GM21576 (cell line): ENCODE data around the gene ARFIP1.
"Not testable (repeated sequence)": the region's sequence is repeated elsewhere in the genome, so short reads cannot be mapped to it uniquely, and the experiment has no call there.

Experiments used
- ATAC-seq: cut with Tn5 transposase; IDR thresholded peaks from one replicate; pipeline ENCODE4 v1.9.1; 2021; ENCODE audit warnings: mild to moderate bottlenecking, moderate library complexity; ENCODE audit not compliant: unreplicated experiment

The ARFIP1 gene

GRCh38 chr4:152887981-152888380, 108.2 kb downstream of the ARFIP1 start:
- no peak for ATAC-seq

GRCh38 chr4:152892974-152893373, 113.2 kb downstream of the ARFIP1 start:
- no peak for ATAC-seq

- ATAC-seq, result no peak
Measured at GRCh38 chr4:152894673-152895072, 114.9 kb downstream of the ARFIP1 start.

GRCh38 chr4:152896811-152897210, 117.1 kb downstream of the ARFIP1 start:
- no peak for ATAC-seq

GRCh38 chr4:152898133-152898532, 118.4 kb downstream of the ARFIP1 start:
- ATAC-seq, result not testable (repeated sequence)

GRCh38 chr4:152898606-152899005, 118.9 kb downstream of the ARFIP1 start:
- no peak for ATAC-seq

GRCh38 chr4:152900395-152900794, 120.6 kb downstream of the ARFIP1 start:
- ATAC-seq, result no peak

GRCh38 chr4:152901205-152901604, 121.5 kb downstream of the ARFIP1 start:
- ATAC-seq, result no peak

GRCh38 chr4:152903658-152904057, 123.9 kb downstream of the ARFIP1 start:
- ATAC-seq, result no peak

GRCh38 chr4:152909901-152910300, 130.1 kb downstream of the ARFIP1 start:
- no peak for ATAC-seq

GRCh38 chr4:152910521-152910920, 130.8 kb downstream of the ARFIP1 start:
- no peak for ATAC-seq

GRCh38 chr4:152917543-152918395, 138.0 kb downstream of the ARFIP1 start:
- ATAC-seq, result no peak

- no peak for ATAC-seq
Measured at GRCh38 chr4:152919826-152920225, 140.1 kb downstream of the ARFIP1 start.

- no peak for ATAC-seq
Measured at GRCh38 chr4:152920768-152921167, 141.0 kb downstream of the ARFIP1 start.

GRCh38 chr4:152921284-152921683, 141.5 kb downstream of the ARFIP1 start:
- ATAC-seq, result no peak

- ATAC-seq, result no peak
Measured at GRCh38 chr4:152925851-152926250, 146.1 kb downstream of the ARFIP1 start.

- ATAC-seq, result no peak
Measured at GRCh38 chr4:152926959-152927358, 147.2 kb downstream of the ARFIP1 start.

GRCh38 chr4:152927737-152928136, 148.0 kb downstream of the ARFIP1 start:
- no peak for ATAC-seq

GRCh38 chr4:152928286-152928685, 148.5 kb downstream of the ARFIP1 start:
- ATAC-seq, result no peak

- ATAC-seq, result no peak
Measured at GRCh38 chr4:152929888-152930287, 150.1 kb downstream of the ARFIP1 start.

GRCh38 chr4:152935143-152935542, 155.4 kb downstream of the ARFIP1 start:
- ATAC-seq, result no peak

GRCh38 chr4:152935631-152936445, 156.1 kb downstream of the ARFIP1 start, which contains the start of gene FHDC1:
Gene FHDC1, plus strand, starts transcription at chr4:152936323. Its CDS starts 6,735 bp downstream, at chr4:152943058.
- no peak for ATAC-seq
